ENCODE results near the gene BOD1L1. TPM values are rescaled to one million over a fixed set of nuclear protein-coding genes. Genes with fewer than 3 reads are reported as not detected.

The BOD1L1 gene
- total RNA-seq, 1 donor from 2014 or later: 37.8 TPM

DNA sequence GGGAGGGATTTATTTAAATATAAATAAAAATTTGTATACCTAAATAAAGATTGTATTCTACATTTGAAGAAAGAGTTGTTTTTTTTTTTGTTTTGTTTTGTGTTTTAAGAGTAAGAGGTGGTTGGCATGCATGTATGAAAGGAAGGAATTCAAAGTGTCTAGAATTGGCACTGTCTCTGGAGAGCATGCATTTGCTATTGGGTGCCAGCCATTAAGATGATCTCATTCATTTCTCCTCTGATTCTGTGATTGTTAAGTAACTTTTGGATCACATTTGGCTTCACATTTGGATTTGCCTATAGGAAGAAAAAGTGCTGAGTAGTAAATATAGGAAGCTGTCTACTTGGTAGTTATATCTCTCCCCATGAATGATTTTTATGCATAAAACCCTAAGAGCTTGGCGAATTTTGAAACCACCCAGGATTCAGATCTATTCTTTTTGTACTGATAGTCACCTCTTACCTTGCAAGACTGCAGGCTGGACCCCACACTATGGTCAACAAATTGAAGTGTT, 7.8 kb upstream of the BOD1L1 start:
- Histone ChIP-seq H3K9me3 (no peaks in the 10 kb centered on the region), H3K27me3 (no peaks in the 10 kb centered on the region), H3K36me3 (no peaks in the 10 kb centered on the region), H3K4me1 (no peaks in the 10 kb centered on the region), H3K4me3 (no peak overlapping the region), H3K27ac (no peak overlapping the region)
- no peak for DNase-seq (ENCODE audit: extremely low spot score in 2 of 2)
- no peak for TF ChIP-seq POLR2AphosphoS5 (IDR thresholded peaks at IDR 0.05; ENCODE audit: insufficient read depth in 1 of 2, low read depth in 1 of 2)
- no peak for TF ChIP-seq POLR2A (IDR thresholded peaks at IDR 0.05)
- TF ChIP-seq, protein P1, sequence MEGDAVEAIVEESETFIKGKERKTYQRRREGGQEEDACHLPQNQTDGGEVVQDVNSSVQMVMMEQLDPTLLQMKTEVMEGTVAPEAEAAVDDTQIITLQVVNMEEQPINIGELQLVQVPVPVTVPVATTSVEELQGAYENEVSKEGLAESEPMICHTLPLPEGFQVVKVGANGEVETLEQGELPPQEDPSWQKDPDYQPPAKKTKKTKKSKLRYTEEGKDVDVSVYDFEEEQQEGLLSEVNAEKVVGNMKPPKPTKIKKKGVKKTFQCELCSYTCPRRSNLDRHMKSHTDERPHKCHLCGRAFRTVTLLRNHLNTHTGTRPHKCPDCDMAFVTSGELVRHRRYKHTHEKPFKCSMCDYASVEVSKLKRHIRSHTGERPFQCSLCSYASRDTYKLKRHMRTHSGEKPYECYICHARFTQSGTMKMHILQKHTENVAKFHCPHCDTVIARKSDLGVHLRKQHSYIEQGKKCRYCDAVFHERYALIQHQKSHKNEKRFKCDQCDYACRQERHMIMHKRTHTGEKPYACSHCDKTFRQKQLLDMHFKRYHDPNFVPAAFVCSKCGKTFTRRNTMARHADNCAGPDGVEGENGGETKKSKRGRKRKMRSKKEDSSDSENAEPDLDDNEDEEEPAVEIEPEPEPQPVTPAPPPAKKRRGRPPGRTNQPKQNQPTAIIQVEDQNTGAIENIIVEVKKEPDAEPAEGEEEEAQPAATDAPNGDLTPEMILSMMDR (IDR thresholded peaks at IDR 0.05): no peak
- intact Hi-C loops (cut with DNase I): no loop called here

DNA sequence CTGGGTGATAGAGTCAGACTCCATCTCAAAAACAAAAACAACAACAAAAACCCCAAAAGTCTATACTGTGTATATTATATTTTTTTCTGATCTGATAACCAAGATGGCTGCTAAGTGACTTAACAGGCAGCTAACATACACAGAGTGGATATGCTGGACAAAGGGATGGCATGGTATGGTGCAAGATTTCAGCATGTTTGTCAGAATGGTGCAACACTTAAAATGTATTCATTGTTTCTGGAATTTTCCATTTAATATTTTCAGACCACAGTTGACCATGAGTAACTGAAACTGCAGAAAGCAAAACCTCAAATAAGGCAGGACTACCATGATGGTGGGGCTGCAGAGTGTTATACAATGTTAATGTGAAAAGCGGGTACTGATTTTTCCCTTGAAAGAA, 6.1 kb upstream of the BOD1L1 start:
- DNase-seq (ENCODE audit: extremely low spot score in 2 of 2): no peak
- Histone ChIP-seq H3K27ac (no peak overlapping the region), H3K27me3 (no peaks in the 10 kb centered on the region), H3K36me3 (no peaks in the 10 kb centered on the region), H3K9me3 (no peaks in the 10 kb centered on the region), H3K4me3 (no peak overlapping the region), H3K4me1 (peaks cover 2% of the 10 kb centered on the region)
- TF ChIP-seq POLR2A (IDR thresholded peaks at IDR 0.05) (no peak), POLR2AphosphoS5 (IDR thresholded peaks at IDR 0.05; ENCODE audit: insufficient read depth in 1 of 2, low read depth in 1 of 2) (no peak)
- TF ChIP-seq, protein P1 (IDR thresholded peaks at IDR 0.05): no peak
- intact Hi-C loops (cut with DNase I): no loop called here

DNA sequence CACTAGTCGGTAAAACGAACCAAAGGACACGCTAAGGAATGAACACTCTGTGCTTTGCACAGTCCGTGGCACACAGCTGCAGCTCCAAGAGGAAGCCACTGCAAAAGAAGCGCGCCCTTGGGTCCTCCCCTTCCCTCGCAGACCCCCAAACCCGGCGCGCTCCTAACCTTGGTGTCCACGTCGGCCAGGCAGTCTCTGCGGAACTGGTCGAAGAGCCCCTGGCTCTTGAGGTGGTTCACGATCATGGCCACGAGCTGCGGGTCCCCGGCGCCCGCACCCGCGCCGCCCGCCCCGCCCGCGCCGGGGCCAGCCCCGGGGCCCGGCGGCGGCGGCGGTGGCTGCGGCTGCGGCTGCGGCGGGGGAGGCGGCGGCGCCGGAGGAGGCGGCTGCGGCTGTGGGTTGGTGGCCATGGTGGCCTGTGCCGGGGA, 333 bp downstream of the BOD1L1 start:
- no peak for DNase-seq (ENCODE audit: extremely low spot score in 2 of 2)
- intact Hi-C loops (cut with DNase I): no loop called here
- peaks cover 37% of the 10 kb centered on the region for H3K4me1 ChIP-seq

DNA sequence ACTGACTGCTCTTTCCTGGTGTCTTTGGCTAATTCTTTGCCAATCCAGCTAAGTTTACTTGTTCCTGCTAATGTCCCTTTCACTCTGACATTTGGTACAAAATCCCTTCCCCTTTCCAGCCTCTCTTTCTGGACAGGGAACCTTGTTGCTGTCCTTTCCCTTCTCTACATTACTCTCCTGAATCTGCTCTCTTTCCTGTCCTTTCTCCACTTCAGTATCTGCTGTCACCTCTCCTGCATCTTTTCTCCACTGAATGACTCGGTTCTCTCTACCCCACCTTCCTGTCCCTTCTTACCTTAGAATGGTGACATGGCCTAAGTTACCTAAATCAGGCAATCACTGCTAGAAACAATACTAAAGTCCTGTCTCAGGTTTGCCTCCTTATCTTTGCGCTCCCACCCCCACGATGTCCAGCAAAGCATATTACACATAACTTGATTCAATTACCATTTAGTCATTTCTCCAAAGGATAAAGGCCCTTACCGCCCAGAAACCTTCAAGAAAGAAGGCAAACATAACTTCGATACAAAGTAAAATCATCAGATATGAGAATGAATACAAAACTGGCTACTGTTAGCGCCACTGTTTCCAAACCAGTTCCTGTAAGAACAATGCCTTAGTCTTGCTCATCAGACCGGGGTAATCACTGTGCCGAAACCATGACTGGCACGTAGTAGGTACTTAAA, 890 bp downstream of the BOD1L1 start:
- no peak for TF ChIP-seq POLR2A (IDR thresholded peaks at IDR 0.05)
- TF ChIP-seq, protein P1 (IDR thresholded peaks at IDR 0.05): no peak
- no peak for TF ChIP-seq POLR2AphosphoS5 (IDR thresholded peaks at IDR 0.05; ENCODE audit: insufficient read depth in 1 of 2, low read depth in 1 of 2)
- no peak for DNase-seq (ENCODE audit: extremely low spot score in 2 of 2)
- Histone ChIP-seq H3K4me1 (peaks cover 37% of the 10 kb centered on the region), H3K36me3 (no peaks in the 10 kb centered on the region), H3K27ac (peak overlapping the region; percentile 13), H3K9me3 (no peaks in the 10 kb centered on the region), H3K27me3 (no peaks in the 10 kb centered on the region), H3K4me3 (peak overlapping the region; percentile 76 to 83)
- intact Hi-C loops (cut with DNase I): no loop called here

More for the DNA sequence above, 333 bp downstream of the BOD1L1 start:
- H3K27me3 ChIP-seq: no peaks in the 10 kb centered on the region
- TF ChIP-seq, protein P1 (IDR thresholded peaks at IDR 0.05): no peak
- TF ChIP-seq POLR2AphosphoS5 (IDR thresholded peaks at IDR 0.05; ENCODE audit: insufficient read depth in 1 of 2, low read depth in 1 of 2) (no peak), POLR2A (IDR thresholded peaks at IDR 0.05) (no peak)
- H3K9me3 ChIP-seq: no peaks in the 10 kb centered on the region
- peak overlapping the region; percentile 76 to 83 for H3K4me3 ChIP-seq
- H3K27ac ChIP-seq: peak overlapping the region; percentile 13
- H3K36me3 ChIP-seq: no peaks in the 10 kb centered on the region

DNA sequence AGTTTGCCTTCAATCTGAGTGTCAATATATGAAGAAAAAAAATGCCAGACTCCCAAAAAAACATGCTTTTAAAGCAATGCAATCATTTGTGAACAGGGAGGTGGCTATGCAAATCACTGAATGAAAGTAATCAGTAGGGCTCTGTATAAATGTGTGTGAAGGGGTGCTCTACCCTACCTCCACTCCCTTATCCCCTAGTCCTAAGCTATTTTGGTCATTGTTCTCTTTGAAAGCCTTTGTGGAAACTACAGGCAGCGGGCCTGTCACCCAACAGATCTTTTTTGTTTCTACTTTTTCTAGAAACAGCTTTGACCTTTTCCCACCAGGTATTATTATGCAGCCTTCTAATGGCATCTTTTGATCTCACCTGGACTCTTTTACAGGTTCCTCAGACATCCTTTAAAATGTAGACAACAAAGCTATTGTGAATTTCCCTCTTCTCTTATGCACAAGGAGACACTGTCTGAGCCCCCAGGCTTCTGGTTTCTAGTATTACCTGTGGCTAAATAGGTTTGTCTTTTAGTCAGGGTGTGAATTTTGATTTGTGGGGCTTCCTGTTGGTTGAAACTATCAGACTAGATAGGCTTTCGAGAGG, 9.2 kb downstream of the BOD1L1 start:
- H3K4me3 ChIP-seq: no peak overlapping the region
- TF ChIP-seq, protein P1 (IDR thresholded peaks at IDR 0.05): no peak
- TF ChIP-seq POLR2AphosphoS5 (IDR thresholded peaks at IDR 0.05; ENCODE audit: insufficient read depth in 1 of 2, low read depth in 1 of 2): no peak
- TF ChIP-seq POLR2A (IDR thresholded peaks at IDR 0.05): no peak
- no peaks in the 10 kb centered on the region for H3K27me3 ChIP-seq
- intact Hi-C loops (cut with DNase I): no loop called here
- peaks cover 0 to 50% of the 10 kb centered on the region in 2 donors for H3K36me3 ChIP-seq
- H3K4me1 ChIP-seq: peaks cover 4% of the 10 kb centered on the region
- no peak overlapping the region for H3K27ac ChIP-seq
- no peak for DNase-seq (ENCODE audit: extremely low spot score in 2 of 2)
- H3K9me3 ChIP-seq: no peaks in the 10 kb centered on the region
